ENCODE data around the gene SYNE3.

- TF ChIP-seq, protein P1, sequence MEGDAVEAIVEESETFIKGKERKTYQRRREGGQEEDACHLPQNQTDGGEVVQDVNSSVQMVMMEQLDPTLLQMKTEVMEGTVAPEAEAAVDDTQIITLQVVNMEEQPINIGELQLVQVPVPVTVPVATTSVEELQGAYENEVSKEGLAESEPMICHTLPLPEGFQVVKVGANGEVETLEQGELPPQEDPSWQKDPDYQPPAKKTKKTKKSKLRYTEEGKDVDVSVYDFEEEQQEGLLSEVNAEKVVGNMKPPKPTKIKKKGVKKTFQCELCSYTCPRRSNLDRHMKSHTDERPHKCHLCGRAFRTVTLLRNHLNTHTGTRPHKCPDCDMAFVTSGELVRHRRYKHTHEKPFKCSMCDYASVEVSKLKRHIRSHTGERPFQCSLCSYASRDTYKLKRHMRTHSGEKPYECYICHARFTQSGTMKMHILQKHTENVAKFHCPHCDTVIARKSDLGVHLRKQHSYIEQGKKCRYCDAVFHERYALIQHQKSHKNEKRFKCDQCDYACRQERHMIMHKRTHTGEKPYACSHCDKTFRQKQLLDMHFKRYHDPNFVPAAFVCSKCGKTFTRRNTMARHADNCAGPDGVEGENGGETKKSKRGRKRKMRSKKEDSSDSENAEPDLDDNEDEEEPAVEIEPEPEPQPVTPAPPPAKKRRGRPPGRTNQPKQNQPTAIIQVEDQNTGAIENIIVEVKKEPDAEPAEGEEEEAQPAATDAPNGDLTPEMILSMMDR (IDR thresholded peaks at IDR 0.05): no peak
- no peak for TF ChIP-seq EP300 (IDR thresholded peaks at IDR 0.05)
Observed at GRCh38 chr14:95493503-95493902, 22.9 kb downstream of the SYNE3 start.
